ENCODE data around the gene EFNA3.

Gene EFNA3

GRCh38 chr1:155108296-155108695, 29.7 kb downstream of the EFNA3 start (continued):
- TF ChIP-seq ZNF629 (tag by site-specific recombination; IDR thresholded peaks at IDR 0.05) (no peak), ZNF184 (tag by site-specific recombination; IDR thresholded peaks at IDR 0.05) (no peak), ZNF362 (tag by site-specific recombination; IDR thresholded peaks at IDR 0.05) (no peak), KLF16 (tag by site-specific recombination; IDR thresholded peaks at IDR 0.05) (no peak), ZNF274 (IDR thresholded peaks at IDR 0.05; ENCODE audit: low read length) (no peak), ZNF274 (tag by site-specific recombination; IDR thresholded peaks at IDR 0.05; ENCODE audit: borderline replicate concordance) (no peak), ZNF133 (tag by site-specific recombination; IDR thresholded peaks at IDR 0.05) (no peak), YY2 (tag by site-specific recombination; IDR thresholded peaks at IDR 0.05) (no peak)

GRCh38 chr1:155110381-155110780, 31.7 kb downstream of the EFNA3 start:
- Histone ChIP-seq H3K4me3 (ENCODE audit: low read depth, low read length) (no peak overlapping the region), H3K9me3 (ENCODE audit: control insufficient read depth, insufficient read depth, low read depth, low read length) (no peaks in the 10 kb centered on the region), H3K4me1 (ENCODE audit: control insufficient read depth, insufficient read depth, low read length) (no peaks in the 10 kb centered on the region), H3K27ac (ENCODE audit: extremely low read depth, low read depth, low read length) (no peak overlapping the region), H3K36me3 (ENCODE audit: control insufficient read depth in 2 of 2, insufficient read depth in 1 of 2, low read length in 2 of 2) (no peaks in the 10 kb centered on the region)
- ChIA-PET CTCF (interaction anchor here (0.6 to 0.8 kb wide), 3 partner anchors 19 to 1449 kb away, joined by 3 read pairs; no protein-coding TSS in a partner anchor), POLR2A (no interaction called here)
- TF ChIP-seq ZNF341 (tag by site-specific recombination; IDR thresholded peaks at IDR 0.05; ENCODE audit: low read depth) (no peak), ZNF211 (tag by site-specific recombination; IDR thresholded peaks at IDR 0.05; ENCODE audit: low read depth) (no peak), ZNF433 (tag by site-specific recombination; IDR thresholded peaks at IDR 0.05; ENCODE audit: low read depth) (no peak)

- ChIA-PET POLR2A (no interaction called here), CTCF (interaction anchor here (0.6 to 0.8 kb wide), 3 partner anchors 19 to 1448 kb away, joined by 3 read pairs; no protein-coding TSS in a partner anchor)
- no peaks in the 10 kb centered on the region for H3K36me3 ChIP-seq (ENCODE audit: control insufficient read depth in 2 of 2, insufficient read depth in 1 of 2, low read length in 2 of 2)
- H3K27ac ChIP-seq (ENCODE audit: extremely low read depth, low read depth, low read length) = no peak overlapping the region
- no peak overlapping the region for H3K4me3 ChIP-seq (ENCODE audit: low read depth, low read length)
- TF ChIP-seq REPIN1 (tag by site-specific recombination; IDR thresholded peaks at IDR 0.05; ENCODE audit: low read depth) (no peak), SP7 (tag by site-specific recombination; IDR thresholded peaks at IDR 0.05) (no peak), ZNF16 (tag by site-specific recombination; IDR thresholded peaks at IDR 0.05; ENCODE audit: low read depth) (no peak), ZNF791 (tag by site-specific recombination; IDR thresholded peaks at IDR 0.05) (no peak), REST (tag by site-specific recombination; IDR thresholded peaks at IDR 0.05) (no peak), ZNF350 (tag by site-specific recombination; IDR thresholded peaks at IDR 0.05) (no peak), ZNF175 (tag by site-specific recombination; IDR thresholded peaks at IDR 0.05) (no peak), ZNF366 (tag by site-specific recombination; conservative IDR thresholded peaks at IDR 0.05) (no peak), ZNF26 (tag by site-specific recombination; IDR thresholded peaks at IDR 0.05) (no peak), ZNF19 (tag by site-specific recombination; IDR thresholded peaks at IDR 0.05; ENCODE audit: low read depth) (no peak), ZNF148 (tag by site-specific recombination; IDR thresholded peaks at IDR 0.05; ENCODE audit: borderline replicate concordance) (no peak), ZNF677 (tag by site-specific recombination; IDR thresholded peaks at IDR 0.05) (no peak), ZNF571 (tag by site-specific recombination; IDR thresholded peaks at IDR 0.05) (no peak), ZNF777 (tag by site-specific recombination; IDR thresholded peaks at IDR 0.05; ENCODE audit: borderline replicate concordance) (no peak)
- H3K4me1 ChIP-seq (ENCODE audit: control insufficient read depth, insufficient read depth, low read length) = no peaks in the 10 kb centered on the region
- H3K9me3 ChIP-seq (ENCODE audit: control insufficient read depth, insufficient read depth, low read depth, low read length) = no peaks in the 10 kb centered on the region
These were observed 32.2 kb downstream of the EFNA3 start for GRCh38 chr1:155110826-155111225.

All from HEK293 (cell line).